Measurements from ENCODE around the gene DUSP3.

GRCh38 chr17:43753493-43754129 lies 25.2 kb downstream of the DUSP3 start:
- TF ChIP-seq CTCF (IDR thresholded peaks at IDR 0.05; ENCODE audit: poor library complexity, severe bottlenecking) (no peak), REST (IDR thresholded peaks at IDR 0.05; ENCODE audit: borderline replicate concordance) (no peak), EP300 (conservative IDR thresholded peaks at IDR 0.05; ENCODE audit: poor library complexity, severe bottlenecking) (no peak), EZH2 (IDR thresholded peaks at IDR 0.05; ENCODE audit: borderline replicate concordance, insufficient read depth, low read length, poor library complexity, severe bottlenecking) (no peak)

Data from neural cell (in vitro differentiated cells).